ENCODE measurements around the gene TREML4. TPM values are rescaled to one million over a fixed set of nuclear protein-coding genes. Genes with fewer than 3 reads are reported as not detected.

Gene TREML4
- total RNA-seq, 2 donors from 2014 or later: not detected

GRCh38 chr6:41284726-41285125 lies 56.6 kb downstream of the TREML4 start:
- no peaks in the 10 kb centered on the region for H3K9me3 ChIP-seq
- TF ChIP-seq CTCF (IDR thresholded peaks at IDR 0.05) (no peak), POLR2A (IDR thresholded peaks at IDR 0.05) (no peak)
- no peaks in the 10 kb centered on the region for H3K4me1 ChIP-seq
- intact Hi-C loops (cut with DNase I): no loop called here
- no peak for ATAC-seq
- 71 to 88% methylated on average over 1 of the region's 1 CpG for WGBS, 2 donors
- no peak for DNase-seq
- no peaks in the 10 kb centered on the region for H3K27me3 ChIP-seq
- no peaks in the 10 kb centered on the region for H3K36me3 ChIP-seq (replicated peaks in 1 of 2; ENCODE audit: insufficient read depth in 1 of 2, low read depth in 2 of 2)
- H3K4me3 ChIP-seq: no peak overlapping the region
- no peak overlapping the region for H3K27ac ChIP-seq

GRCh38 chr6:41286544-41287346 lies 58.6 kb downstream of the TREML4 start, which contains the start of gene TREM1:
Gene TREM1, minus strand, starts transcription at chr6:41286682. Its CDS starts 27 bp downstream, at chr6:41286655.
- ATAC-seq (peak; percentile 45), DNase-seq (peak in 3 of 4 donors; percentile 15 to 77 (median 19))
- Histone ChIP-seq H3K27ac (peak within 1 kb of the TSS in 1 of 4 donors; percentile 17), H3K4me1 (no peaks in the 10 kb centered on the region), H3K27me3 (no peaks in the 10 kb centered on the region), H3K36me3 (replicated peaks in 1 of 2; ENCODE audit: insufficient read depth in 1 of 2, low read depth in 2 of 2) (no peaks in the 10 kb centered on the region), H3K4me3 (no peak within 1 kb of the TSS), H3K9me3 (no peaks in the 10 kb centered on the region)
- TF ChIP-seq CTCF (IDR thresholded peaks at IDR 0.05) (no peak), POLR2A (IDR thresholded peaks at IDR 0.05) (peak in 1 of 3 donors; percentile 46)
- WGBS, 2 donors: 63 to 66% methylated on average over 8 of the region's 8 CpGs
- intact Hi-C loops (cut with DNase I): no loop called here

- Histone ChIP-seq H3K27ac (no peak overlapping the region), H3K27me3 (no peaks in the 10 kb centered on the region), H3K4me1 (no peaks in the 10 kb centered on the region), H3K4me3 (no peak overlapping the region), H3K9me3 (no peaks in the 10 kb centered on the region), H3K36me3 (replicated peaks in 1 of 2; ENCODE audit: insufficient read depth in 1 of 2, low read depth in 2 of 2) (no peaks in the 10 kb centered on the region)
- ATAC-seq (no peak), DNase-seq (no peak)
- intact Hi-C loops (cut with DNase I): no loop called here
- no peak for TF ChIP-seq POLR2A (IDR thresholded peaks at IDR 0.05)
- TF ChIP-seq CTCF (IDR thresholded peaks at IDR 0.05): no peak
- WGBS, 2 donors: 42 to 48% methylated on average over 6 of the region's 6 CpGs
Observed at GRCh38 chr6:41288030-41288753, 60.0 kb downstream of the TREML4 start.

Small RNAs within 50 kb of the gene (small RNA-seq; reads per million reads assigned to genes)
- gene AL391903.2 (not detected), gene AL391903.3 (not detected), gene RNA5SP207 (1.6 reads per million, percentile 61 among the genes with 10 or more reads in this experiment)

Other genes with a start within 250 kb of the TREML4 start
- 10 to 100 TPM; 17.4 to 30.3 TPM for gene UNC5CL, start 189.1 kb upstream of the TREML4 start, total RNA-seq
- not detected for gene TSPO2, start 185.9 kb upstream of the TREML4 start, total RNA-seq
- 1 to 10 TPM; 2.3 to 4.0 TPM for gene APOBEC2, start 175.1 kb upstream of the TREML4 start, total RNA-seq
- gene OARD1, start 156.0 kb upstream of the TREML4 start, total RNA-seq: 10 to 100 TPM; 15.0 to 27.4 TPM
- gene NFYA, start 155.4 kb upstream of the TREML4 start, total RNA-seq: 10 to 100 TPM in 1 of 2 donors, 1 to 10 TPM in 1; 8.6 to 10.4 TPM
- not detected for gene TREML1, start 74.0 kb upstream of the TREML4 start, total RNA-seq
- 1 to 10 TPM; 3.6 TPM for gene TREM2, start 65.2 kb upstream of the TREML4 start, total RNA-seq
- gene TREML2, start 27.2 kb upstream of the TREML4 start, total RNA-seq: not detected
- gene TREM1, start 58.3 kb downstream of the TREML4 start, total RNA-seq: not detected
- not detected for gene NCR2, start 107.3 kb downstream of the TREML4 start, total RNA-seq